ENCODE data around the gene PFAS.

DNA sequence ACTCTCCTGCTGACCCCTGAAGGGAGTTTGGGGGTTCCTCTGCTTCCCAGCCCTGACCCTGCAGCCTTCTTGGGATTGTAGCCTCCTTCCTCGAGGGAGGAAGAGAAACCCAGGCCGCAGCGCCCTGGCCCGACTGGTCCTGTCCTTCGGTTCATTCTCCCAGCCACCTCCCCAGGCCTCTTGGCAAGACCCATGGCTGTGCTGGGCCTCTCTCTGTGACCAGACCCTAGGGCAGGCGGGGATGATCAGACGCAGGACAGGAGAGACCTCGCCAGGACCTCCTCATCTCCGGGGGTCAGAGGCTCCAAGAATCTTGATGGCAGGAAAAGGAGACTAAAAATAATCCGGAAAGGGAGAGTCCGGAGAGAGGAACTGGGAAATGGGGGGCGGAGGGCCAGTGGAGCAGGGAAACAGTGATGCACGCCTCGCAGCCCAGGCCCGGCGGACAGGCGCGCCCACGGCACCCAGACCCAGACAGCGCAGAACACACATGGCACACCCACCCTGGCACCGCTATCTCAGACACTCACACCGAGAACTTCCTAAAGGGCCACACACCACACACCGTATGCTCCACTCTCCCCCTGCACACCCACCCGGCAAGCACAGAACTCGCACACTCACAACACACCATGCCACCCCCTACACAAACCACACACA, 62.2 kb downstream of the PFAS start:
- TF ChIP-seq, protein P1, sequence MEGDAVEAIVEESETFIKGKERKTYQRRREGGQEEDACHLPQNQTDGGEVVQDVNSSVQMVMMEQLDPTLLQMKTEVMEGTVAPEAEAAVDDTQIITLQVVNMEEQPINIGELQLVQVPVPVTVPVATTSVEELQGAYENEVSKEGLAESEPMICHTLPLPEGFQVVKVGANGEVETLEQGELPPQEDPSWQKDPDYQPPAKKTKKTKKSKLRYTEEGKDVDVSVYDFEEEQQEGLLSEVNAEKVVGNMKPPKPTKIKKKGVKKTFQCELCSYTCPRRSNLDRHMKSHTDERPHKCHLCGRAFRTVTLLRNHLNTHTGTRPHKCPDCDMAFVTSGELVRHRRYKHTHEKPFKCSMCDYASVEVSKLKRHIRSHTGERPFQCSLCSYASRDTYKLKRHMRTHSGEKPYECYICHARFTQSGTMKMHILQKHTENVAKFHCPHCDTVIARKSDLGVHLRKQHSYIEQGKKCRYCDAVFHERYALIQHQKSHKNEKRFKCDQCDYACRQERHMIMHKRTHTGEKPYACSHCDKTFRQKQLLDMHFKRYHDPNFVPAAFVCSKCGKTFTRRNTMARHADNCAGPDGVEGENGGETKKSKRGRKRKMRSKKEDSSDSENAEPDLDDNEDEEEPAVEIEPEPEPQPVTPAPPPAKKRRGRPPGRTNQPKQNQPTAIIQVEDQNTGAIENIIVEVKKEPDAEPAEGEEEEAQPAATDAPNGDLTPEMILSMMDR (IDR thresholded peaks at IDR 0.05; ENCODE audit: insufficient read depth, low read length, poor library complexity, severe bottlenecking): no peak
- no peak for TF ChIP-seq EZH2phosphoT487 (conservative IDR thresholded peaks at IDR 0.05; ENCODE audit: low read length)
